GM23248 (cell line): ENCODE data around the gene GNAT3.

ENCODE experiments used
- EZH2 ChIP-seq: fragments of 200-600 bp; sonication (generic); IDR thresholded peaks from 2 replicates; pipeline ENCODE4 v1.6.1; 2018; ENCODE audit warnings: antibody characterized with exemption, mild to moderate bottlenecking; ENCODE audit not compliant: insufficient read depth, poor library complexity, severe bottlenecking
- EZH2phosphoT487 ChIP-seq: fragments of 200-600 bp; sonication (generic); IDR thresholded peaks from 2 replicates; pipeline ENCODE4 v1.6.1; 2018; ENCODE audit warnings: antibody characterized with exemption, moderate library complexity, mild to moderate bottlenecking, low read depth; ENCODE audit not compliant: insufficient read depth

DNA sequence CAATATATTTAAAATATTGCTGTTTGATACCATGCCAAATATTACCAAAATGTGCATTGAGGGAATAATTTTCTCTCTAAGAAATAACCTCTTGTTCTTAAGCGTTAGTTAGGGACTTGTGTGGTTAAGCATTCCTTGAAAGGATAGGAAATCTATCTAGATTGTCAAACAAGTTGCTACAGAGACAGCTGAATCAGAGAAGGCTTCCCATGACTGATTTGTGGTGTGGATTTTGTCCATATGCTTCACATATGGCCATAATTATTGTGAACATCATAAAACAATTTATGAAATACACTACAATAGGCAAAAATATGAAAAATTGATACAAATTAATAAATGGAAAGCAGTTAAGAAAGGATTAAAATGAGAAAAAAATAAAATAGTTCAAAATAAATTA is 96.3 kb downstream of the GNAT3 start:
- TF ChIP-seq EZH2 (no peak), EZH2phosphoT487 (no peak)
